ENCODE data around the gene MYH6. TPM values are rescaled to one million over a fixed set of nuclear protein-coding genes. Genes with fewer than 3 reads are reported as not detected.

MYH6 gene
- total RNA-seq, 1 donor from 2014 or later, result 0.62 TPM

DNA sequence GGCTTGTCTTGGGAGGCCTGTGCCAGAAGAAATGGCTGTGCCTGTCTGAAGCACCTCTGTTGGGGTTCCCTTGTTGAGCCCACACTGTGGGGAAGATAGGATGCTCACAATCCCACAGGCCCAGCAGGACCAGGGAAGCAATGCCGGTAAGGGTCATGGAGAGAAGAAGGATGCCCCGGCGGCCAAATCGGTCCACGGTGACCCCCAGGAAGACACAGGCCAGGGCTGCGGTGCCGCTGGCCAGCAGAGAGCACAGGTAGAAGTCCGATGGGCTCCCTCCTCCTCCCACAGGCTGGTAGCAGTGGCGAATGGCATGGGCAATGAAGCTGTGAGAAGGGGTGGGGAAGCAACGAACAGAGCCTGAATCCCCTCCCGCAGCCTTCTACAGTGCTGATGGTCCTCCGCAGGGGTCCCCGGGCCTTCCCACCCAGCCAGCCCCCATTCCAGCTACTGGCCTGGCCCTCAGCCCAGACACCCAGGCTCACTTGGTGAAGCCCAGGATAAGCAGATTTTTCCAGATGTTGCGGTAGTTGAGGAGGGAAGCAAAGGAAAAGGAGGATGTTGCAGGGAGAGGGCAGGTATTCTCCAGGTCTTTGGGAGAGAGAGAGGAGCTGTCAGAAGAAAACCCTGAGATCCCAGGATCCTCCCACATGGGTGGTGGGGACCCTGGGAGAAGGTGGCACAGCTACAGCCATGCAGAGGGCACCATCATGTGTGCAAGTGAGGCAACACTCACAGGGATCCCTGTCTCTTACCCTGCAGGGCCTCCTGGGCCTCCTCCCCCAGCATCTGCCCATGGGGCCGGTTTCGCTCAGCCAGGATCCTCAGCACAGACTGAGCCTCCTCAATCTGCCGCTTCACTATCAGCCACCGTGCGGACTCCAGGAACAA lies 60.4 kb downstream of the MYH6 start:
- H3K4me3 ChIP-seq, result no peak overlapping the region
- TF ChIP-seq, protein P1, sequence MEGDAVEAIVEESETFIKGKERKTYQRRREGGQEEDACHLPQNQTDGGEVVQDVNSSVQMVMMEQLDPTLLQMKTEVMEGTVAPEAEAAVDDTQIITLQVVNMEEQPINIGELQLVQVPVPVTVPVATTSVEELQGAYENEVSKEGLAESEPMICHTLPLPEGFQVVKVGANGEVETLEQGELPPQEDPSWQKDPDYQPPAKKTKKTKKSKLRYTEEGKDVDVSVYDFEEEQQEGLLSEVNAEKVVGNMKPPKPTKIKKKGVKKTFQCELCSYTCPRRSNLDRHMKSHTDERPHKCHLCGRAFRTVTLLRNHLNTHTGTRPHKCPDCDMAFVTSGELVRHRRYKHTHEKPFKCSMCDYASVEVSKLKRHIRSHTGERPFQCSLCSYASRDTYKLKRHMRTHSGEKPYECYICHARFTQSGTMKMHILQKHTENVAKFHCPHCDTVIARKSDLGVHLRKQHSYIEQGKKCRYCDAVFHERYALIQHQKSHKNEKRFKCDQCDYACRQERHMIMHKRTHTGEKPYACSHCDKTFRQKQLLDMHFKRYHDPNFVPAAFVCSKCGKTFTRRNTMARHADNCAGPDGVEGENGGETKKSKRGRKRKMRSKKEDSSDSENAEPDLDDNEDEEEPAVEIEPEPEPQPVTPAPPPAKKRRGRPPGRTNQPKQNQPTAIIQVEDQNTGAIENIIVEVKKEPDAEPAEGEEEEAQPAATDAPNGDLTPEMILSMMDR (IDR thresholded peaks at IDR 0.05), result no peak
- no peak overlapping the region for H3K27ac ChIP-seq
- H3K4me1 ChIP-seq, result peaks cover 11% of the 10 kb centered on the region
- no peaks in the 10 kb centered on the region for H3K36me3 ChIP-seq
- DNase-seq (no peak), ATAC-seq (no peak)
- no peaks in the 10 kb centered on the region for H3K9me3 ChIP-seq
- intact Hi-C loops (cut with DNase I), result no loop called here
- peaks cover 22% of the 10 kb centered on the region for H3K27me3 ChIP-seq (ENCODE audit: low read depth)

DNA sequence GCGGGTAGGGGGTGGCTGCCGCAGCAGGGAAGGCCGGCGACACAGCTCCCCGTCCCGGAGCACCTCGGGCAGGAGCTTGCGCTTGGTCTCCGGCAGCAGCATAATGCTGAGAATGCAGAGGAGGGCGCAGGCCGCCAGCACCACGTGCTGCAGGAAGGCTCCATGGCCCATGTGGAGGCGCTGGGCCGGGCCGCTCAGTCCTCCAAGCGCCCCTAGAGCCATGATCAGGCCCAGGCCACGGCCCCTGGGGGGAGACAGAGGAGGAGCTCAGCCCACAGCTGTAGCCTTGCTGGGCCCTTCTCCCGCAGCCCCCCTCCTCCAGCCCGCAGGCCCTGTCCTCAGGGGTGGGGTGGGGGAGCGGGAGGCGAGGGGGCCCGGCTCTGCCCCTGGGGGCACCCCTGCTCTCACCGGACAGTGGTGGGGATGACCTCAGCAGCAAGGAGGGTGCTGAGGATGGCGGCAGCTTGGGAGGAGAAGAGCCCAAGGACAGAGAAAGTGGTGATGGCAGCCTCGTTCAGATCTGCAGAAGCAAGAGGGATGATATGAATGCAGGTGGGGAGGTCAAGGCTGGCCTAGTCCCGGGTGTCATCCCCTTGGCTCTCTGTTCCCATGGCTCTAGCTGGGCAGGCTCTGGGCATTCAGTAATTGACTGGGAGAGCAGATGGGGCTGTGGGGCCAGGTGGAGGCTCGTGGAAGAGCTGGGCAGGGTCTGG lies 61.2 kb downstream of the MYH6 start:
- H3K4me1 ChIP-seq, result peaks cover 3% of the 10 kb centered on the region
- ATAC-seq (peak in 1 of 2 donors; percentile 31), DNase-seq (no peak)
- intact Hi-C loops (cut with DNase I), result no loop called here
- H3K27ac ChIP-seq, result no peak overlapping the region
- H3K4me3 ChIP-seq, result no peak overlapping the region
- no peaks in the 10 kb centered on the region for H3K36me3 ChIP-seq
- H3K27me3 ChIP-seq (ENCODE audit: low read depth), result peaks cover 14% of the 10 kb centered on the region
- TF ChIP-seq, protein P1 (IDR thresholded peaks at IDR 0.05), result no peak
- H3K9me3 ChIP-seq, result no peaks in the 10 kb centered on the region

- Histone ChIP-seq H3K27me3 (ENCODE audit: low read depth) (peaks cover 7% of the 10 kb centered on the region), H3K4me3 (no peak overlapping the region), H3K9me3 (no peaks in the 10 kb centered on the region), H3K27ac (no peak overlapping the region), H3K4me1 (no peaks in the 10 kb centered on the region), H3K36me3 (no peaks in the 10 kb centered on the region)
- intact Hi-C loops (cut with DNase I), result no loop called here
- DNase-seq, result no peak
- TF ChIP-seq, protein P1 (IDR thresholded peaks at IDR 0.05), result no peak
- ATAC-seq, result no peak
Observed at GRCh38 chr14:23345987-23346692, 61.9 kb downstream of the MYH6 start.

DNA sequence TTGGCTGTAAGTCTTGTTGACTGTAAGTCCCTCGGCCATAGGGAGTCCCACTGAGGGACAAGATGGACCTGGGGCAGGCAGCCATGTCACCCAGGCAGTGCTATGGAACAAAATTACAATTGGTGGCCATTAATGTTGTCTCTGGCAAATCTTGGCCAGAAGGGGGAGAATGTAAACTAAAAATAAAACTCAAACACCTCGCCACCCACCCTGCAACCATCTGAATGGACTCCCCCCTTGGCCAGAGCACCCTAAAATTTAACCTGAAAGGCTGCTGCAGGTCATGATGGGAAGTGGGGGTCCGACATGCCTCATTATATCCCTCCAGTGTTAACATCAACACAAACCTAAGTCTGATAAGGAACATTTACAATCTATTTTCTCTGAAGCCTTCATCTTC lies 63.6 kb downstream of the MYH6 start:
- no peaks in the 10 kb centered on the region for H3K36me3 ChIP-seq
- H3K27me3 ChIP-seq (ENCODE audit: low read depth), result no peaks in the 10 kb centered on the region
- no peaks in the 10 kb centered on the region for H3K4me1 ChIP-seq
- H3K4me3 ChIP-seq, result no peak overlapping the region
- H3K9me3 ChIP-seq, result no peaks in the 10 kb centered on the region
- H3K27ac ChIP-seq, result no peak overlapping the region
- DNase-seq (no peak), ATAC-seq (no peak)
- intact Hi-C loops (cut with DNase I), result no loop called here
- TF ChIP-seq, protein P1 (IDR thresholded peaks at IDR 0.05), result no peak

DNA sequence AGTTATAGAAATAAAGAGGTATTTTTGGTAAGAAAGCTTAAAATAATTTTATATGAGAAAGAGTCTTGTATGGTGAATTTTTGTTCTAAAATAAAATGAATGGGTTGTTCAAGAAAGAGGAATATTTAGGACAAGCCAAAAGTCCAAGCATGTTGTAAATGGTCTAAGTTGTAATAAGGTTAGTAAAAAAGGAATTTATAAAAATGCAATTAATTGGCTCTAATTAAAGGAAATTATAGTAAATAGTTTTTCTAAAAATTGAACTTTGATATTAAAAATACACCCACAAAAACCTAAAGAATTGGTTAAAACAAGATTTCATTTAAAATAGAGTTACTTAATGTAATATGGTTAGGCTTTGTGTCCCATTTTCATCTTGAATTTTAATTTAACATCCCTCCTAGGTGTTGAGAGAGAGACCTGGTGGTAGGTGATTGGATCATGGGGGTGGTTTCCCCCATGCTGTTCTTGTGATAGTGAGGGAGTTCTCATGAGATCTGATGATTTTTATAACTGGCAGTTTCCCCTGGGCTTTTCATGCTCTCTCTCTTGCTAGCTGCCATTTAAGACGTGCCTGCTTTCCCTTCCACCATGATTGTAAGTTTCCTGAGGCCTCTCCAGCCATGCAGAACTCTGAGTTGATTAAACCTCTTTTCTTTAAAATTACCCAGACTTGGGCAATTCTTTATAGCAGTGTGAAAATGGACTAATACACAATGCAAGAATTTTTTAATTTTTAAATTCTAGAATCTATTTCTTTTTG lies 68.4 kb downstream of the MYH6 start:
- Histone ChIP-seq H3K4me1 (no peaks in the 10 kb centered on the region), H3K9me3 (no peaks in the 10 kb centered on the region), H3K36me3 (no peaks in the 10 kb centered on the region), H3K27ac (no peak overlapping the region), H3K4me3 (no peak overlapping the region), H3K27me3 (ENCODE audit: low read depth) (no peaks in the 10 kb centered on the region)
- DNase-seq, result no peak
- intact Hi-C loops (cut with DNase I), result no loop called here
- TF ChIP-seq, protein P1 (IDR thresholded peaks at IDR 0.05), result no peak
- no peak for ATAC-seq

Data from lower lobe of right lung (tissue), 2 donors.